T-helper 17 cell (primary cell): ENCODE results near the gene IKBKG. TPM values are rescaled to one million over a fixed set of nuclear protein-coding genes. Genes with fewer than 3 reads are reported as not detected.
"Not testable (repeated sequence)": the region's sequence is repeated elsewhere in the genome, so short reads cannot be mapped to it uniquely, and the experiment has no call there.

Source experiments
- ATAC-seq: fragments of 150-1000 bp; cut with Tn5 transposase; 2 replicates; pipeline ENCODE4 v1.10.0; 2021; ENCODE audit warnings: mild to moderate bottlenecking, moderate library complexity
- DNase-seq, 3 donors: peaks; one replicate each; pipeline versions ENCODE4 v3.0.0 to v3.0.0-alpha.2; 2020 to 2021
- H3K9me3 ChIP-seq: one replicate; pipeline ENCODE4 v1.7.0; 2013; ENCODE audit warnings: low read length, mild to moderate bottlenecking; ENCODE audit not compliant: control insufficient read depth, poor library complexity, severe bottlenecking
- H3K27ac Mint-ChIP-seq: one replicate; pipeline ENCODE4 v1.8.0; 2022; ENCODE audit warnings: mild to moderate bottlenecking, moderate library complexity, mixed read lengths
- H3K27me3 Mint-ChIP-seq: one replicate; pipeline ENCODE4 v1.8.0; 2022; ENCODE audit warnings: mixed read lengths
- H3K36me3 Mint-ChIP-seq: one replicate; pipeline ENCODE4 v1.8.0; 2022; ENCODE audit warnings: low read depth, mixed read lengths
- H3K4me1 Mint-ChIP-seq: one replicate; pipeline ENCODE4 v1.8.0; 2022; ENCODE audit warnings: mild to moderate bottlenecking, mixed read lengths
- H3K4me3 Mint-ChIP-seq: one replicate; pipeline ENCODE4 v1.8.0; 2022; ENCODE audit warnings: mild to moderate bottlenecking, moderate library complexity, mixed read lengths
- total RNA-seq, 4 donors: library from RNA in 2 of 4; stranded (reverse) in 2 of 4; gene quantifications; one replicate each; pipeline ENCODE4 v1.2.3 and lab custom pipeline; 2022 to 2026

IKBKG gene
- total RNA-seq, 2 donors from 2014 or later: 35.9 to 45.1 TPM

DNA sequence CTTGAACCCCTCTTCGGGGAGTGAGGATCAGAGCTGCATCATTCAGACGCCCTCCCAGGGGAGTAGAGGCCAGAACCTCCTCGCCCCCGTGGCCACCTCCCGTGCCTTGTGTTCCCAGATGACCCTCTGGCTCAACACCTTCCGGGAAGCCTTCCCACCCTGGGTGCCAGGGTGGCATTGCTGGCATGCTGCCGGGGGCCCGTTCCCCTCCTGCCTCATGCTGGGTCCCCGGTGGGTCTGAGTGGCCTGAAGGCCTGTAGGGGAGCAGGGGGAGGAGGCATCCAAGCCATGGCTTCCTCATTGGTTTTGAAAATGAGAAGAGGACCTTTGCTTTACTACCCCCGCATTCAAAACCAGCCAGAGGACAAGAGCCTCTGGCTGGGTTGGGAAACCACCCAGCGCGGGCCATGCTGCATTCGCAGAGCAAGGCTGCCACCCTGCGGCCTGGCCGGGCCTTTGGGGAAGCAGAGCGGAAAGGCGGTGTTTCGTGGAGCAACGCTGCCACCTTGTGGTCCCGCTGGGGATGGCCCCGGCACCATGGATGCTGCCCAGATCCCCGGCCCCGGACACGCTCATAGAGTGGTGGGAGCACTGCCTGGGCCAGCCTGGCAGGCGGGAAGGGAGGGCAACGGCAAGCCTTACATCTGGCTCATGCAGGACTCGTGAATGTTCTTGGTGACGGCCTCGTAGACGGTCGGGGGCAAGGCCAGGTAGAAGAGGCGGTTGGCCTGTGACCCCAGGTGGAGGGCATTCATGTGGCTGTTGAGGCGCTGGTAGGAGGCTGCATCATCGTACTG is 12.7 kb upstream of the IKBKG start:
- Mint-ChIP-seq H3K27ac (peak overlapping the region; percentile 65), H3K36me3 (no peaks in the 10 kb centered on the region), H3K4me3 (no peak overlapping the region), H3K4me1 (peaks cover 3% of the 10 kb centered on the region), H3K27me3 (no peaks in the 10 kb centered on the region)
- H3K9me3 ChIP-seq: no peaks in the 10 kb centered on the region
- peak; percentile 98 for ATAC-seq
- DNase-seq: peak; percentile 75 to 81 (median 79)

DNA sequence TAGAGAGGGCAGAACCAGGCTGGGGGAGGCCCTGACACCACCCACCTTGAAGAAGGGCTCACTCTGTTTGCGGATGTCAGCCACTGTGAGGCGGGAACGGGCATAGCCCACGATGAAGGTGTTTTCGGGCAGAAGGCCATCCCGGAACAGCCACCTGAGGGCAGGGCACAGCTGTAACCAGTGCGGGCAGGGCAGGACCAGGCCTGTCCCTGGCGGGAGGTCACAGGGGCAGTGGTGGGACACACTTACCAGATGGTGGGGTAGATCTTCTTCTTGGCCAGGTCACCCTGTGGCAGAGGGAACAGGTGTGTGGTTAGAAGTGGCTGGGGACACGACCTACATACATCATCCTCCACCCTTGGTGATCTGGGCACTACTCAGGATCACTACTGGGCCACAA is 11.5 kb upstream of the IKBKG start:
- DNase-seq (no peak), ATAC-seq (no peak)
- no peaks in the 10 kb centered on the region for H3K36me3 Mint-ChIP-seq
- H3K27me3 Mint-ChIP-seq: no peaks in the 10 kb centered on the region
- no peak overlapping the region for H3K27ac Mint-ChIP-seq
- H3K4me1 Mint-ChIP-seq: peaks cover 3% of the 10 kb centered on the region
- H3K4me3 Mint-ChIP-seq: no peak overlapping the region
- H3K9me3 ChIP-seq: no peaks in the 10 kb centered on the region

DNA sequence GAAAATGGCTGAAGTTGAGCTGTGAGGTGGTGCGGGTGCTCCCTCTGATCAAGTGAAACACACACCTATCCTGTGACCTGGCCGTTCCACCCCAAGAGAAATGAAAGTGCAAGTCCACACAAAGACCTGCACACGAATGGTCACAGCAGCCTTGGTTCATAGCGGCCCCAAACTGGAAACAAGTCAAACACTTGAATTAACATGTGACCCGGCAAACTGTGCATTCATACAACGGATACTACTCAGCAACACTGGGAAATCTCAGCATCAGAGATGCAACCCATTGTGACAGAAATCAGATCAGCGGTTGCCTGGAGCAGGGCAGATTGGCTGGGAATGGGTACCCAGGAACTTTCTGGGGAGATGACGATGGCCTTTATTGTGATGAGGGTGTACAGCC is 8.3 kb upstream of the IKBKG start:
- Mint-ChIP-seq H3K27me3 (no peaks in the 10 kb centered on the region), H3K36me3 (no peaks in the 10 kb centered on the region), H3K4me1 (peaks cover 7% of the 10 kb centered on the region), H3K4me3 (no peak overlapping the region), H3K27ac (no peak overlapping the region)
- no peak for DNase-seq
- no peak for ATAC-seq
- H3K9me3 ChIP-seq: no peaks in the 10 kb centered on the region

DNA sequence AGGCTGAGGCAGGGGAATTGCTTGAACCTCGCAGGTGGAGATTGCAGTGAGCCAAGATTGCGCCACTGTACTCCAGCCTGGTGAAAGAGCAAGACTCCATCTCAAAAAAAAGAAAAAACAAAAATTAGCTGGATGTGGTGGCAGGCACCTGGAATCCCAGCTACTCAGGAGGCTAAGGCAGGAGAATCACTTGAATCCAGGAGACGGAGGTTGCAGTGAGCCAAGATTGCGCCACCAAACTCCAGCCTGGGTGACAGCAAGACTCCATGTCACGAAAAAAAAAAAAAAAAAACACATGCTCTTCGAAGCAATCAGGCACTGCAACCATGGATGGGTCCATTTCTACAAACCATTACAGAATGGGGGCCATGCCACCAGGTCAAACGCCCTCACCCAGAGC is 7.1 kb upstream of the IKBKG start:
- not testable (repeated sequence) for H3K4me3 Mint-ChIP-seq, H3K36me3 Mint-ChIP-seq, H3K27me3 Mint-ChIP-seq, H3K4me1 Mint-ChIP-seq, DNase-seq, ATAC-seq, H3K9me3 ChIP-seq
- H3K27ac Mint-ChIP-seq: peak overlapping the region; percentile 14

DNA sequence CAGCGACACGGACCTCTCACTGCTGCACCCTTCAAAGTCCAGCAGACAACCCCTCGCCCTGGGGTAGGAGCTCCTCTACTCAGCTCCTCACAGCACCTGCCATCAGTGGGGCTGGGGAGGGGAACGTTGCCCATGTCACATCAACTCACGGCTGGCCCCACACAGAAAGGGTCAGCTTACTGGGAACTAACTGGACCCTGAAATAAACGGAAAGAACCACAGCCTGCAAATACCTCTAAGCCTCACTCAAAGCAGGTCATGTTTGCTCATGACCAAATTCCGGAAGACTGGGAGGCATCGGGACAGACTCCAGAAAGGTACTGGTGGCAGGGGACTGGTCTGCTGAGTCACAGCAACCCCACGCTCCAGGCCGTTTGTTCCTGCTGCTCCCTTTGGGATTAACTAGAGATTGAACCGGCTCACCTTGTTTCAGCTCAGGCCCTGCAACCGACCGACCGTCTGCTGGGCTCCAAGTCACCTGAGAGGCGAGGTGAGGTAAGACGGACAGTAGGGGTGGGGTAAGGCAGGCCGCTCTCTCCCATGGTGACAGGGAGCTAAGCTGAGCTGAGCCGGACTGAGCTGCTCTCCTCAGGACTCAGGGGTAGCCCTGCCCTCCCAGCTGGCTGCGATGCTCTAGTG is 6.4 kb upstream of the IKBKG start:
- peak overlapping the region; percentile 14 for H3K27ac Mint-ChIP-seq
- ATAC-seq: no peak
- peaks cover 7% of the 10 kb centered on the region for H3K4me1 Mint-ChIP-seq
- no peak overlapping the region for H3K4me3 Mint-ChIP-seq
- no peaks in the 10 kb centered on the region for H3K9me3 ChIP-seq
- H3K36me3 Mint-ChIP-seq: no peaks in the 10 kb centered on the region
- DNase-seq: no peak
- no peaks in the 10 kb centered on the region for H3K27me3 Mint-ChIP-seq

DNA sequence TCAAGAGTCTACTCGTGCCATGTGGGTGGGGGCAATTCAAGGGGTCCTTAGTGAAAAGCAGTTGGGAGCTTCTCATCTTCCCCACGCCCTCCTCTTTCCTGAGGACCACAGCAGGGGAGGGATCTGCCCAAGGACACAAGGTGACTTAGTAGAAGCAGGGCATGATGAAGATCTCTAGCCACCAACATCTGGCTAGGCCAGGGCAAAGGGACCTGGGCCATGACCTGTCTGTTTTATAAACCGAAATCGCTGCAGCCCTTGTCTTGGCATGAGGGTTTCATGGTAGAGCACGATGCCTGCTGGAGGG is 5.9 kb upstream of the IKBKG start:
- no peaks in the 10 kb centered on the region for H3K27me3 Mint-ChIP-seq
- ATAC-seq: no peak
- no peak overlapping the region for H3K27ac Mint-ChIP-seq
- DNase-seq: no peak
- no peak overlapping the region for H3K4me3 Mint-ChIP-seq
- no peaks in the 10 kb centered on the region for H3K36me3 Mint-ChIP-seq
- no peaks in the 10 kb centered on the region for H3K9me3 ChIP-seq
- H3K4me1 Mint-ChIP-seq: peaks cover 10% of the 10 kb centered on the region

DNA sequence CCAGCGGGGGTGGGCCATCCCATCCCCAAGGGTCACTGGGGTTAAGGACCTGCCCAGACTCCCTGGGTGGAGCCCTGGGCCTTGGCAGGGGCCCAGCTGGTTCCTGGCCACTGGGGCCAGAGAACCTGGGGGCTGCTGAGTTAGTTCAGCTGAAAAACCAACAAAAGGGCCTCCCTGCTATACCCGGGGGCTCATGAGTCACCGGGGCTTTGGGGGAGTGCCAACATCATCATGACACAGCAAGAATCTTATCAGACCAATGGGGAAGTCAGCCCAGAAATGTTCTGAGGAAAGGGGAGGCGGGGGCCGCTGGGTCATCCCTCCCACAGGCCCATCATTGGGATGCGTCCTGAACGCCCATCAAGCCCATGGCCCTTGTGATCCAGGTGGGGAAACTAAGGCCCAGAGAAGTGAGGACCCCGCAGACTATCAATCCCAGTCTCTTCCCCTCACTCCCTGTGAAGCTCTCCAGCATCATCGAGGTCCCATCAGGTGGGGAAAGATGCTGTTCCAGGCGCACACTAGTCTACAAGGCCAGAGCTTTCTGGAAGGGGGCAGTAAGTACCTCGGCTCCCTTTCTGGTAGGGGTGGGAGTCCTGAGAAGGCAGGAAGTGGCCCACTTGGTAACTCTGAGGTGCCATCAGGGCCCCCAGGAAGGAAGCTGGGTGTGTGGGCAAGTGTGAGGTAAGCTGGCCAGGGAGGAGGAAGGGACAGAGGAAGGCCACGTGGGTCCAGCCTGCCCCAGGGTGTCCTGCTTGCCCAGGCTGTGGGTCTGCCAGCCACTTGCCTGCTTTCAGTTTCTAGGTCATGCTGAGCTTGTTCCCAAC is 5.3 kb upstream of the IKBKG start:
- Mint-ChIP-seq H3K27me3 (no peaks in the 10 kb centered on the region), H3K27ac (no peak overlapping the region), H3K4me3 (no peak overlapping the region), H3K36me3 (no peaks in the 10 kb centered on the region), H3K4me1 (peaks cover 10% of the 10 kb centered on the region)
- H3K9me3 ChIP-seq: no peaks in the 10 kb centered on the region
- no peak for ATAC-seq
- no peak for DNase-seq

DNA sequence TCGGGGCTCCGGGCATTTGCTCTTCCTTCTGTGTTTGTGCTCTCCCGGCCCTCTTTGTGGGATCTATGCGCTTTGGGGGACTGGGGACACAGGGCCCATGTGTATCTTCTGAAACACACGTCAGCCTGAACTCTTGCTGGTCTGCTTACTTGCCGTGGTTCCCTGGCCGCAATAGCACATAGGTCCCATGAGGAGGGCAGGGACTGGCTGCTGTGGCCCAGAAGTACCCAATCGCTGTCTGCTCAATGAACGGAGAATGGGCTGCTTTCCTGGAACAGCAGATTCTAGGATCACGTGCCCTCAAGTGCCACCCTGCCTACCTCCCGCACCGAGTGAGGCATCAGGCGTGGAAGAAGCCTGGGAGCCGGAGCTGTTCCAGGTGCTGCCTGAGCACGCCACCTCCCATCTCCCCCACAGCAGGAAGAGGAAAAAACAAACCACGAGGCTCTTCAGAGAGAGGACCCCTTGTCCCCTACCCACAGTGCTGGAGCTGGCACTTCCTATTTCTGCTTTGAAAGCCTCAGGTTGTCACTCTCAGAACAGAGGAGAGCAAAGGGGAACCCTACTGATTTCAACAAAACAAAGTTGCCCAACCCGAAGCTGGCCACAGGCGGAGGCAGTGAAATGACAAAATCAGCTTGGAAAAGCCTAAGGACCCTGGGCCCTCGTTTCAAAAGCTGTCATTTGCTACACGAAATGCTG is 4.5 kb upstream of the IKBKG start:
- ATAC-seq (no peak), DNase-seq (no peak)
- Mint-ChIP-seq H3K27ac (no peak overlapping the region), H3K27me3 (no peaks in the 10 kb centered on the region), H3K36me3 (no peaks in the 10 kb centered on the region), H3K4me1 (peaks cover 11% of the 10 kb centered on the region), H3K4me3 (peak overlapping the region; percentile 55)
- no peaks in the 10 kb centered on the region for H3K9me3 ChIP-seq

DNA sequence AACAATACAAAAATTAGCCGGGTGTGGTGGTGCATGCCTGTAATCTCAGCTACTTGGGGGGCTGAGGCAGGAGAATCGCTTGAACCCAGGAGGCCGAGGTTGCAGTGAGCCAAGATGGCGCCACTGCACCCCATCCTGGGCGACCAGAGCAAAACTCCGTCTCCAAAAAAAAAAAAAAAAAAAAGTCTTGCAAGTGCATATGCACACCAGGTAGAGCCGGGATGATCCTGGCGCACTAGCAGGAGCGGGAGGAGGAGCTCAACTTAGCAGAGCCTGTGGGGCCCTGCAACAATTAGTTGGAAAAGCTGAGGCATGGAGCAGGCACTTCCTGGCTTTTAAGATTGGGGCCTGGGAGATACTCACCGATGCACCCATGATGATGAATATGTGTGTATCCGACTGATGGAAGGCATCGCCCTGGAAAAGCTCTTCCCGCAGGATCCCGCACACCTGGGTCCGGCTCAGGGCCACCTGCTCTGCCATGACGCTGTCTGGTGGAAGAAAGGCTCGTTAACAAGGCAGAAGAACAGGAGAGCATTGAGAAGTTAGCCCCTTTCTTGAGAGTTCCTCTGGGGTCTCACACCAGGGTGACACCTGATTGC is 1.6 kb upstream of the IKBKG start:
- H3K27me3 Mint-ChIP-seq: no peaks in the 10 kb centered on the region
- H3K27ac Mint-ChIP-seq: peak overlapping the region; percentile 32
- DNase-seq (no peak), ATAC-seq (no peak)
- H3K4me3 Mint-ChIP-seq: peak overlapping the region; percentile 63
- peaks cover 28% of the 10 kb centered on the region for H3K4me1 Mint-ChIP-seq
- H3K36me3 Mint-ChIP-seq: no peaks in the 10 kb centered on the region
- H3K9me3 ChIP-seq: no peaks in the 10 kb centered on the region

DNA sequence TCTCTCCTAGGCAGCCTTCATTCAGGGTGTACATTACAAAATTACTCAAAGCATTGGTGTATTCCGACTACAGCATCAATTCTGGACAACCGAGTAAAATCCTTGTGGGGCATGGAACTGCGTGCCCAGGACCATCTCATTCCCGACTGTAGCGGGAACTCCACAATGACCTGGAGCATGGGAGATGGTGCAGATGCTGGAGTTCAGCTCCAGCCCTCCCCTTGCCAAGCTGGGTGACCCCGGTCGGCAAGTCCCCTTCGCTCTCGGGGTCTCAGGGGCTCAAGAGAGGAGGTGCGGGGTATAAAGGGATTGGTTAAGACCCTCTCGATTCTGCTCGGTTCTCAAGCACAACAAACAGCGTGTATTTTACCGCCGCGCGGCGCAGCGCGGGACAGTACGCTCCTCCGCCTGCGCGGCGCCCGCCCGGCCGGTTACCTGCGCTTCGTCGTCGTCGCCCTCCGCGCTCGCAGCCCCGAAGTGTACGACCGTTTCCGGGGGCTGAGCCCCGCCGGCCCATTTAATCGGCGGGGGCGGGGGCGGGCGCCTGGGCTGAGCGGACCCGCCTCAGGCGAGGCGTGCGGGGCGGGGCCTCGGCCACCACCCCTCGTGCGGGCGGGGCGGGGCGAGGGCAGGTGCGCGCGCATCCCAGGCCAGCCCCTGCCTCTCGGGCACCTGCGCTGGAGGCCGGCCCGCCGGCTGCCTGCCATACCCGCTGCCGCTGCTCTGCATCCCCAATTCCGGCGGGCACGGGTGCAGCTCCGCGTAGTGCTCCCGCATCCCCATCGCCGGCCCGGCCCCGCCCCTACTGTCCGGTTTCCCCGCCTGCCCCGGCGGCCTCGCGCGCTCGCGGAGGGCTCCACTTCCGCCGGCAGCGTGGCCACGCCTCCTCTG is 821 bp upstream of the IKBKG start, which contains the start of gene G6PD:
Gene G6PD (minus strand): TSS at position 493 of the 891 bp plus-strand sequence. CDS start 691 bp downstream, outside the sequence.
- H3K36me3 Mint-ChIP-seq: no peaks in the 10 kb centered on the region
- peaks cover 32% of the 10 kb centered on the region for H3K4me1 Mint-ChIP-seq

DNA sequence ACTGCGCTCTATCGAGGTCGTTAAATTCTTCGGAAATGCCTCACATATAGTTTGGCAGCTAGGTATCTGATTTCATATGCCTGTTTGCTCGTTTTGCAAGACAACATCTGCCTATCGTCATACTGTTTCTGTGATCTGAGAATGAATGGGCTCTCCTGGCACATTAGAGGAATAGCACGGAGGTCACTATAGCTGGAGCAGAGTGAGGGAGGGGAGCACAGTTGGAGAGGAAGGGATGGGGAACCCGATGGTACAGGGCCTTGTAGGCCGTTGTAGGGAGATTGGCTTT is 552 bp downstream of the IKBKG start:
- H3K27ac Mint-ChIP-seq: peak overlapping the region; percentile 96
- peaks cover 31% of the 10 kb centered on the region for H3K4me1 Mint-ChIP-seq
- DNase-seq: no peak
- H3K36me3 Mint-ChIP-seq: no peaks in the 10 kb centered on the region
- no peaks in the 10 kb centered on the region for H3K9me3 ChIP-seq
- no peak for ATAC-seq
- peak overlapping the region; percentile 98 for H3K4me3 Mint-ChIP-seq
- H3K27me3 Mint-ChIP-seq: no peaks in the 10 kb centered on the region

More for the DNA sequence above, 821 bp upstream of the IKBKG start, which contains the start of gene G6PD:
- ATAC-seq (peak; percentile 74), DNase-seq (peak; percentile 67 to 83 (median 81))
- Mint-ChIP-seq H3K27ac (peak within 1 kb of the TSS; percentile 96), H3K4me3 (peak within 1 kb of the TSS; percentile 98), H3K27me3 (no peaks in the 10 kb centered on the region)
- H3K9me3 ChIP-seq: no peaks in the 10 kb centered on the region

DNA sequence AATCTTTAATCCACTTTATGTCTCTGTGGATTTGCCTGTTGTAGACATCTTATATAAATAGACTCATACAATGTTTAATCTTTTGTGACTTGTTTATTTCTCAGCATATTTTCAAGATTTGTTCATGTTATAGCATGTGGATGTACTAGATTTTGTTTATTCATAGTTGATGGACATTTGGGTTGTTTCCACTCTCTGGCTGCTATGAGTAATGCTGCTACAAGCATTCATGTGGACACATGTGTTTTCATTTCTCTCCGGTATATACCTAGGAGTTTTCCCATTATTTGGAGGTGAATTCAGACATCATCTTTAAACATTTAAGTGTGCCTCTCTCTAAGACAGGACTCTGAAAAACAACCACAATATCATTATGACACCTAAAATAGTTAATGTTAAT is 2.3 kb downstream of the IKBKG start:
- H3K9me3 ChIP-seq: no peaks in the 10 kb centered on the region
- H3K4me3 Mint-ChIP-seq: peak overlapping the region; percentile 39
- no peaks in the 10 kb centered on the region for H3K27me3 Mint-ChIP-seq
- H3K36me3 Mint-ChIP-seq: peaks cover 2% of the 10 kb centered on the region
- peak overlapping the region; percentile 96 for H3K27ac Mint-ChIP-seq
- ATAC-seq (no peak), DNase-seq (no peak)
- H3K4me1 Mint-ChIP-seq: peaks cover 37% of the 10 kb centered on the region
